GM18951 (cell line): Measurements from ENCODE around the gene EMSY.

Source experiments
- POLR2A ChIP-seq: IDR thresholded peaks from 4 replicates; pipeline ENCODE4 v1.6.1; 2011; ENCODE audit warnings: mild to moderate bottlenecking; ENCODE audit not compliant: insufficient read length, insufficient read depth; ENCODE audit errors: extremely low read depth
- in situ Hi-C: fragments of 300-500 bp; cut with MboI; formaldehyde crosslinking; loops from one replicate; pipeline ENCODE4 v1.12.0; 2022; ENCODE audit warnings: low sequenced_read_pairs, mixed read lengths, inconsistent platforms; ENCODE audit not compliant: unreplicated experiment

EMSY gene

DNA sequence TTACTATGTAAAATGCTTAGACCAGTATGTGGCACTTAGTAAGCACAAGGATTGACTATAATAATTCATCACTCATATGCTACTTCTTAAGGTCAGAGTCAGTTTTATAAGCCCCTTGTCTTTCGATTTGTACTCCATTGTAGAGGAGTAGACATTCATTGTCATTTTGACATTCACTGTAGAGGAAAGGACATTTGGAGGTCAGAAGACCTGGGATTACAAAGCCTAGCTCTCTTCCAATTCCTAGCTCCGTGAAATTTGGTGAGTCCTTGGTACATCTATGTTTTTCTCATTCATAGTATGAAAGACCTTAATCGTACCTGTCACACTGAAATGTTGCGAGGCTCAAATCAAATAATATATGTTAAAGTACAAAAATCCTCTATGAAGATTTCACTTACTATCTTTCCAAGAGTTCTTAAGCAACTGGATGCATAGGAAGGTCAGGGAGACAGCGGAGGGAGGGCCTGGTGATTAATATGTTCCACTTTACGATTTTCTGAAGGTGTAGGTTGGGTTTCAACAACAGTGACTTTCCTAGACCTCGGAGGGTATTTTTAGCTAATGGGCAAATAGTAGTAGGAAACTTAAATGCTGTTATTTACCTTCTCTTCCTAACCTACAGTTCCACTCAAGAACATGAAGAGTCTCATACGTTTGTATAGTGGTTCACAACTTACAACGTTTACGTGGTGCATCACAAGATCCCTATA is 1.4 kb upstream of the EMSY start:
- in situ Hi-C loops, result no loop called here

DNA sequence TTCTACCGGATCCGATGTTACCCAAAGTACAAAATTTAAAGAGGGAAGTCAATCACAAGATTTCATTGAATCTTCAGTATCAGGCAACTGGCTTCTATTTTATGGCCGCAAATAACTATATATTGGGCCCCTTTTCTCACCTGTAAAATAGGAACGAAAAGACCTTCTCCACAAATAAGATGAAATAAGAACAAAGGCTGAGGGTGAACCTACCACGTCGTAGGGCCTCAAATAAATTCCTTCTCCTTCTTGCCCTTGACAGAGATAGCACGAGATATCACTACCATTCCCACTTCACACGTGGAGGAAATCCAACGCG is 794 bp upstream of the EMSY start:
- in situ Hi-C loops, result no loop called here
- TF ChIP-seq POLR2A, result no peak

More for the DNA sequence above, 1.4 kb upstream of the EMSY start:
- TF ChIP-seq POLR2A, result peak; percentile 13

DNA sequence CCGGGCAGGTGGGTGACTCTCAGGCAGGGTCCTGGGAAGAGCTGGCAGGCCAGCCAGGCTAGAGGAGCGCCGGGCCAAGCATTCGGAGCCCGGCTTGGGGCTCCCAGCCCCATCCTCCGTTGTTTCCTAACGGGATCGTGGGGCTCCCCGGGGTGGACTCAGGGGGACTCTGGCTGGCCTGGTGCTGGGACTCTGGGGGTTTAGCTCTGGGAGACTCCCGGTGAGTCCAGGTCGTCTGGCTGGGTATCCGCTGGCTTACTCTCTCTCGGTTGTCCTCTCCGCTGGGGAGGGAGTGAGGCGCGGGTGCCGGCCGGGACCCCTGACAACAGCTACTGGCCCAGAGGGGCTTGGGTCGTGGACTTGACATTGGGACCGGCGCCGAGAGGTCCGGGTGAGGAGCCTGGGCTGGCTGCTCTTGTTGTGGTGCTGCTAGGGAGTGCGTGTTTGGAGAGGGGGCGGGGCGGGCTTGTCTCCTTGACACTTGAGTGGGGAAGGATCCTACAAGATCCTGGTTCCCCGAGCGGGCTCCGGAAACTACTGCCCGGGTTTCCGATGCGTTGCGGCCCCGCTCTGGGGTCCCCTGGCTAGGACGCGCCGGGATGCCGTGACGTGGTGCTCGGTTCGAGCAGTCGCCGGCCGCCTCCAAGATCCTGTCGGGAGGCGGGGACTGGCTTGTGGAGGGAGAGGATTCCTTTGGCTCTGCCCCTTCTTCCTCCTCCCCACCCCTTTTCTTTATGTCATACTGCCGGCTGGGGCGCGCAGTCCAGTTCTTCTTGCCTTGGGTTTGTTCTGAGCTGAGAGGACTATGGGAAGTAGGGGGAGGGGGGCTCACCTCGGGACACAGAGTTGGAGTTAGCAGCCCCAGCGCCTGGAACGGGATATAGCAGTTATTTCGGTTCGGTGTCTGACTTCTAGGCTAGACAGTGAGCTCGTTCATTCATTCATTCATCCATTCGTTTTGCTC is 585 bp downstream of the EMSY start:
- TF ChIP-seq POLR2A, result no peak
- in situ Hi-C loops, result no loop called here

DNA sequence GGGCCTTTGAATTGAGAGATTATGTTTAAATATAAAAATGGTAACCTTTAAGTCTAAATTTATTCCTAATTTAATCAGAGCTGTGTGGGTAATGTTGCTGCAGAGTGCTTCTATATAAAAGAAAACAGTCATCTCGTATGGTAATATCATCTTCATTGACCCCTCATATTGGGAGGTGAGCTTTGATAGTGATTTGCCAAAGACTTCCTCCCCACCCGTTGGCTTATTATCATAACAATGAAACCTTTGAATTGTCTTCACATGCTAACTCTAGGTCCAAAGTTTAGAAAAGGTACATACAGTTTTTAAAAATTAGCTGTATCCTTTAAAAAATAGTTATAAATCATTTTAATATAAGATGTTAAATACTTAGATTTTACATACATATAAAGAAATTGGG is 3.7 kb downstream of the EMSY start:
- no peak for TF ChIP-seq POLR2A
- in situ Hi-C loops, result no loop called here

DNA sequence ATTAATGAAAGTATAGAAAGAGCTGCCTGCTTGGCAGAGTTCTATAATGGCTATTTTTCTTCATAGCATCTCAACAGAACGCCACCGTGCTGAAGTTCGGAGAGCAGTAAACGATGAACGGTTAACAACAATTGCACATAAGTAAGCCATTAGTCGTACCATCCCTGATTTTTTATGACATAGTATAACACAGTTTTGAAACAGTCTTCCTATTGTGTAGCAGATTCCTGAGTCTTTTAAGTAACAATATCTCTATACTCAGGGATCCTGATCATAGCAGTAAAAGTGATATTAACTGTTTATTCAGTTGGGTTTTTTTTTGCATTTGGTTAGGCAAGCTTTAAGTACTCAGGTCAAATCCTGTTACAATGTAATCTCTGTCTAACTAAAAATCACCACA is 8.4 kb downstream of the EMSY start:
- no peak for TF ChIP-seq POLR2A
- in situ Hi-C loops, result no loop called here

DNA sequence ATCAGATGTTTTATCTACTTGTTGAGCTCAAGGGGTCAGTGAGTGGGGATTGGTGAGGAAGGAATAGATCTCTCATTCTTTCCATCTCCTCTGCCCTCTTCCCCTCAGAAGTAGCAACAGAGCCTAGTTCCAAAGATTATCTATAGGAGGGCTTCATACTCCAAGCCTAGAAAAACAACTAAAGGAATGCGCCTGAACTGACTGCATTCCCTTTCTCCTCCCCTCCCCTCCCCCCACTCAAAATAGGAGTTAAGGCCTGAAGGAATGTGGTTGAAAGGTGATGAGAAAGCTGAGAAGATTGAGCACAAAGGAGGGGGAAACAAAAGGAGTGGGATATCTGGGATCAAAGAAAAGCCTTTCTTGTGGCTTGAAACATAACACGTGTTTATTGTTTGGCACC is 10.5 kb downstream of the EMSY start:
- no peak for TF ChIP-seq POLR2A
- in situ Hi-C loops, result no loop called here

DNA sequence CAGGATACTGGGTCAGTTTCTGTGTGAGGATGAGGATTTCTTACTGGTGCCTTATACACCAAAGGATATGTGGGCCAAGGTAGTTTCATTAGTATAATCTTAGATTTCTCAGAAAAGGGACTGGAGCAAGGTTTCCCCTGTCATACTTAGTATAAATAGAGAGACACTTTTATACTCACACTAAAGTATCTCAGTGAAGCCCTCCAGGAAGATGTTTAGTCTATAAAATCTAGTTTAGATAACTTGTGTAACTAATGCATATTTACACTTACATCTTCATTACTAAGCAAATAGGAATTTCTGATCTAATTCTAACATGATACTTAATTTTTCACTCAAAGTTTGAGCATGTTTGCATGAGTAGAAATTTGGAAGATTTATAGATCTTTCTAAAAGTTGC is 11.1 kb downstream of the EMSY start:
- in situ Hi-C loops, result no loop called here
- no peak for TF ChIP-seq POLR2A

DNA sequence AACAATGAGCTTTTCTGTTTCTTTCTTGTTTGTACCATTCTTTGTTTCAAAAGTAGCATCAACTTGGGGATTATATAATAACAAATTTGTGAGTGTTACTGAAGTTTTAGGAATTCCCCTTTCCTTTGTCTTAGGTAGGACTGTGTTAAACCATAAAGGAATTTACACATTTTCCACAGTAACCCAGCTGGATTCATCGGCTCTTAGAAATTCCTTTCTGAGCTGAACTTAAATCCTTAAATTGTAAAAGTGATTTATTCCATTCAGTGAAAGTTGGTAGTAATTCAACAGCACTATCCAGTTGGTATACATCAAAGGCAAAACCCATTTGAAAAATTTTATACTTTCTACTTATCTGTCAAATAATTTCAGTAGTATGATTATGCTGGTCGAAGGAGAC is 11.8 kb downstream of the EMSY start:
- no peak for TF ChIP-seq POLR2A
- in situ Hi-C loops, result no loop called here

DNA sequence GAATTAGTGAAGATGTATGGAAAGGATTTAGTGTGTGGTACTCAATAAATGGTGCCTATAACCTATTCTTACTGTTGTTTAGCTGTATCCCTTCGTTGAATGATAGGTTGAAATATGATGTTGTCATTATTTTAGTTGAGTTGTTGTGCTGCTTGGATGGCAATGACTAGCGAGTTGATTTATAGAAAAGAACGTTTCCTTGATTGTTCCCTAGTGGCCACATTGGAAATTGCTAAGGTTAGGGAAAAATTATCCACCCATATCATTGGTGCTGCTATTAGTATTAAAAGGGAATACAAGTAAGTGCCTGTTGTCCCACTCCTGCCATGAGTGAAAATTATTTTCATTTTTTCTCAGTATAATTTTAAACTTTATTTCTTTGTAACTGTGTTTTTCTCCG is 14.5 kb downstream of the EMSY start:
- in situ Hi-C loops, result no loop called here
- TF ChIP-seq POLR2A, result no peak

DNA sequence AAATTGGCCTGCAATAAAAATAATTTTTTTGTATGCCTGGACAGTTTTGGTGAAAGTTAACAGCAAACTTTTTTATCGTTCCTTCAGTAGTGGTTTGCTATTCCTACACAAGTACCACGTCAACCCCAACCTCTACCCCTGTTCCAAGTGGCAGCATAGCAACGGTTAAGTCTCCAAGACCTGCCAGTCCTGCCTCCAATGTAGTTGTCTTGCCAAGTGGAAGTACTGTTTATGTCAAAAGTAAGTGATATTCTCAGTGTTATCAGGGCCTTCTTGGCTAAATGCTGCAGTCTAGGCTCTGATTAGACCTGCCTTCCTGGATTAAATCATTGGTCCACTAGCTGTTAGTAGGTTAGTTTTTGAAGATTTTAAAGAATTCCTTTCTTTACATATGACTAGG is 15.0 kb downstream of the EMSY start:
- TF ChIP-seq POLR2A, result no peak
- in situ Hi-C loops, result no loop called here

DNA sequence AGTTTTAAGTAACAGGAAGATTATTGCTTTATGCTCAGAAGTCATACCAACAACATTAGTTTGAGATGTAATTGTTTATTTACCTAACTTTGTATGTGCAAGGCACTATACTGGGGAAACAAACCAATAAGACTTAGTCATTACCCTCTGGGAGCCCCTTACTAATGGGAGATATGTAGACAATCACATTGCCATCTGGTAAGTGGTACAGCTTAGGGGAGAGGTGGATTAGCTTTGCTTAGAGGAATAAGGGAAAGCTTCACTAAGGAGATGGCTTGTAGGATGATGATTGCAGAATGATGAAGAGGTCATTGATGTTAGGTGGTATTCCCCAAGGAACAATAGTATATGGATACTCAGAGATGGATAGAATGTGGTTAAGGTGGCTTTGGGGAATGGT is 17.5 kb downstream of the EMSY start:
- TF ChIP-seq POLR2A, result no peak
- in situ Hi-C loops, result no loop called here

DNA sequence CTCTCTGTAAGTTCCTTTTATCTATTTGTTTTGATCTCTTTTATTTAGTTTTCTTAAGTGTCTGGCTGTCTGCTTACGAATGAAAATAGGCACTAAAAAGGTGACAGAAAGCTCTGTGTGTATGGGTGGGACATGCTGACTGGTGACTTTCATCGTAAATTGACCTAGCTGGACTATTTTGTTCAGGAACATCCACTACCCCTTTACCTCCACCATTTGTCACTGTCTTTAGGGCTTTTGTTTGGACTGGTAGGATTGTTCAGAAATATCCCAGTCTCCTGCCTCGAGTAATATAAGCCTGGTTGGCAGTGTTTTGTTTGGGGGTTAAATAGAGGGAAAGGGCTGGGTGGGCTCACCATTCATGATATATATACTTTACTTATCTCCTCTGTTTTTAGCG is 20.9 kb downstream of the EMSY start:
- in situ Hi-C loops, result no loop called here

DNA sequence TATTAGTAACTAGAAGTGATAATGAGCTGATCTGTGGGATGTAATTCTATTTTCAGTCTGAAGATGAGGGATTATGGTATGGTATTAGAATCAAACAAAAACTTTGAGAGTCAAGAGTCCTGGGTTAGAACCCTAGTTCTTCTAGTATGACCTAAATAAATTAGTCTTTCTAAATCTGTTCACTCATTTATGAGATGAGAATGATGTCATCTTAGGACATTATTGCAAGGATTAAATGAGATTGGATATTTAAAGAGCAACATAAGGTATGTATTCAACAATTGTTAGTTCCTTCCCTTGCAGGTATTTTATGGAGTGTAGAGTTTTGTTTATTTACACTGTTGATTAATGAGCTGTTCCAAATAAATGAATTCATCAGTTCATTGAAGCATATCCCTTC is 21.8 kb downstream of the EMSY start:
- no peak for TF ChIP-seq POLR2A
- in situ Hi-C loops, result no loop called here

More for the DNA sequence above, 20.9 kb downstream of the EMSY start:
- no peak for TF ChIP-seq POLR2A

DNA sequence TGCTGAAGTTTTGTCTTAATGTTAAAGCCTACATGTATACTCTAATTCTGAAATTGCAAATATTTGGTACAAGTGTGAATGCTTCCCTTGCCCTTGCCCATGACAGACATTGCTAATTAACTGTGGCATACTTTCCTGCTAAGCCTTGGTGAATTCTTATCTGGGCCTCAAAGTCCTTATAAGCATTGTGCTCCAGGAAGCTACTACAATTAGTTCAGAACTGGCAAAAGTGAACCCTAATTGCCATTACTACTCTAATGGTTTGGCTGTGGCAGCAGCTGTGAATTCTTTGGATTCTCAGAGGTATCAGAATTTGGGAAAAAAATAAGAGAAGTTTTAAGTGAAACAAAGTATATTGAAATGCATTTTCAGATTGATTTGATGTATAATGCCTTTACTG is 24.3 kb downstream of the EMSY start:
- in situ Hi-C loops, result no loop called here
- no peak for TF ChIP-seq POLR2A
